H1 (cell line): ENCODE results near the gene PLD3.

Source experiments
- CTCF ChIP-seq, 3 experiments: IDR thresholded peaks; 1 replicate in 2 of 3; 2 replicates in 1 of 3; pipeline versions ENCODE4 v1.5.1 to v1.6.1; 2011; ENCODE audit warnings: low read length in 3 of 3, mild to moderate bottlenecking in 3 of 3, inconsistent platforms in 2 of 3, low read depth in 1 of 3, moderate library complexity in 1 of 3; ENCODE audit not compliant: insufficient read depth in 1 of 3; ENCODE audit errors: control extremely low read depth in 1 of 3
- HDAC6 ChIP-seq: IDR thresholded peaks from one replicate; pipeline ENCODE4 v1.7.1; 2012; ENCODE audit warnings: low read depth, mild to moderate bottlenecking, inconsistent platforms, low read length, moderate library complexity
- MAX ChIP-seq: IDR thresholded peaks from 2 replicates; pipeline ENCODE4 v1.6.1; 2012; ENCODE audit warnings: inconsistent platforms
- POLR2AphosphoS5 ChIP-seq: IDR thresholded peaks from 2 replicates; pipeline ENCODE4 v1.6.1; 2011; ENCODE audit warnings: low read depth, low read length
- SP4 ChIP-seq: IDR thresholded peaks from 2 replicates; pipeline ENCODE4 v1.6.1; 2012; ENCODE audit warnings: low read length, inconsistent platforms

GRCh38 chr19:40326201-40326600 lies 22.3 kb upstream of the PLD3 start:
- TF ChIP-seq SP4 (no peak), MAX (no peak), POLR2AphosphoS5 (no peak), HDAC6 (no peak), CTCF (IDR thresholded peaks at IDR 0.05; ENCODE audit: control extremely low read depth in 1 of 3, insufficient read depth in 1 of 3, low read depth in 1 of 3, low read length in 3 of 3) (no peak)
